K562 treated with DMSO at 1 percent for 12 hours (cell line): Measurements from ENCODE around the gene CDY1B. TPM values are rescaled to one million over a fixed set of nuclear protein-coding genes. Genes with fewer than 3 reads are reported as not detected.

ENCODE experiments used
- total RNA-seq: library from RNA; unstranded; fragments of 300-600 nt; gene quantifications from 2 replicates; pipeline ENCODE4 v1.2.3, GENCODE V29; 2022; ENCODE audit not compliant: insufficient read depth

The CDY1B gene, protein sequence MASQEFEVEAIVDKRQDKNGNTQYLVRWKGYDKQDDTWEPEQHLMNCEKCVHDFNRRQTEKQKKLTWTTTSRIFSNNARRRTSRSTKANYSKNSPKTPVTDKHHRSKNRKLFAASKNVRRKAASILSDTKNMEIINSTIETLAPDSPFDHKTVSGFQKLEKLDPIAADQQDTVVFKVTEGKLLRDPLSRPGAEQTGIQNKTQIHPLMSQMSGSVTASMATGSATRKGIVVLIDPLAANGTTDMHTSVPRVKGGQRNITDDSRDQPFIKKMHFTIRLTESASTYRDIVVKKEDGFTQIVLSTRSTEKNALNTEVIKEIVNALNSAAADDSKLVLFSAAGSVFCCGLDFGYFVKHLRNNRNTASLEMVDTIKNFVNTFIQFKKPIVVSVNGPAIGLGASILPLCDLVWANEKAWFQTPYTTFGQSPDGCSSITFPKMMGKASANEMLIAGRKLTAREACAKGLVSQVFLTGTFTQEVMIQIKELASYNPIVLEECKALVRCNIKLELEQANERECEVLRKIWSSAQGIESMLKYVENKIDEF
- total RNA-seq, result not detected in 2 replicates

DNA sequence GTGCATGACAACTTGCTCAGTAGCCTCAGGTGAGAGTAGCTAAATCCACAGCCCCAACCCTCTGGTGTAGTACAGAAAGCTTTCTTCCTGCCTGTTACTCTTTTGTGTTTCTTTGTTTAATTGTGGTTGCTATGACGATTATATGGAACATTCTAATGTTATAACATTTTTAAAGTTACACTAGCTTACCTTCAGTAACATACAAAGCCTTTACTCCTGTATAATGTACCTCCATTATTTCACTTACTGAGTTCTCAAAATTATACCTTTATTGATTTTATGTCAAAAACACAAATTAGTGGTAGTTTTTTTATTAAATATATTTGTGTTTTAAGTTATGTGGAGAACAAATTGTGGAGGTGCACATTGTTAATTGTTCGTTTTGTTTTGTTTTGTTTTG lies at the start of gene CDY1B:
Gene CDY1B (minus strand): TSS at position 101 of the 400 bp plus-strand sequence. CDS start 331 bp downstream, outside the sequence.

